K562 (cell line): ENCODE measurements around the gene ZNF408. TPM values are rescaled to one million over a fixed set of nuclear protein-coding genes. Genes with fewer than 3 reads are reported as not detected.

ENCODE experiments used
- AFF1 ChIP-seq, 2 experiments: fragments of 450-650 bp; IDR thresholded peaks; 2 replicates each; pipeline ENCODE4 v1.6.1; 2018; ENCODE audit warnings: mild to moderate bottlenecking in 2 of 2, low read depth in 1 of 2; ENCODE audit not compliant: partially characterized antibody in 2 of 2
- CBX1 ChIP-seq: sonication (generic); IDR thresholded peaks from 2 replicates; pipeline ENCODE4 v1.6.1; 2016; ENCODE audit warnings: antibody characterized with exemption, low read depth, mild to moderate bottlenecking
- CC2D1A ChIP-seq: fragments of 450-650 bp; IDR thresholded peaks from 2 replicates; pipeline ENCODE4 v1.6.1; 2017; ENCODE audit warnings: mild to moderate bottlenecking
- CHAMP1 ChIP-seq: fragments of 450-650 bp; IDR thresholded peaks from 2 replicates; pipeline ENCODE4 v1.6.1; 2016; ENCODE audit warnings: mild to moderate bottlenecking
- EP300 ChIP-seq: IDR thresholded peaks from 2 replicates; pipeline ENCODE4 v1.6.1; 2012; ENCODE audit warnings: low read length, improper control_type of control experiment
- ETV6 ChIP-seq, 3 experiments: fragments of 150-350 bp in 1 of 3; sonication (generic) in 1 of 3; formaldehyde crosslinking in 1 of 3; IDR thresholded peaks; 2 replicates each; pipeline versions ENCODE4 v1.6.1 to v1.8.0; 2014 to 2022; ENCODE audit warnings: borderline replicate concordance in 2 of 3, low read depth in 2 of 3, antibody characterized with exemption in 1 of 3, low read length in 1 of 3, mild to moderate bottlenecking in 1 of 3, missing genetic modification reagents in 1 of 3
- FOXM1 ChIP-seq, 2 experiments: fragments of 450-650 bp in 1 of 2; sonication (generic) in 1 of 2; formaldehyde crosslinking in 1 of 2; IDR thresholded peaks; 2 replicates each; pipeline versions ENCODE4 v1.6.1 to v1.9.0; 2017 to 2022; ENCODE audit warnings: low read depth in 2 of 2, mild to moderate bottlenecking in 2 of 2, missing genetic modification reagents in 1 of 2, moderate library complexity in 1 of 2
- MIER1 ChIP-seq: fragments of 450-650 bp; IDR thresholded peaks from 2 replicates; pipeline ENCODE4 v1.6.1; 2016; ENCODE audit warnings: antibody characterized with exemption, mild to moderate bottlenecking, low read depth
- RBFOX2 ChIP-seq: fragments of 200-400 bp; formaldehyde crosslinking; IDR thresholded peaks from 2 replicates; pipeline ENCODE4 v1.6.1; 2017; ENCODE audit warnings: low read depth, mild to moderate bottlenecking, low read length, moderate library complexity
- RNF219 ChIP-seq: fragments of 250-450 bp; sonication (Bioruptor Pico); IDR thresholded peaks from 2 replicates; pipeline ENCODE4 v1.5.0; 2022; ENCODE audit warnings: mild to moderate bottlenecking
- SMAD1 ChIP-seq: fragments of 150-350 bp; IDR thresholded peaks from 2 replicates; pipeline ENCODE4 v1.6.1; 2014; ENCODE audit warnings: low read length, low read depth; ENCODE audit not compliant: partially characterized antibody
- ZNF174 ChIP-seq: fragments of 250-450 bp; sonication (Bioruptor Pico); IDR thresholded peaks from 2 replicates; pipeline ENCODE4 v1.4.0; 2020; ENCODE audit warnings: mild to moderate bottlenecking
- ZNF780A ChIP-seq: fragments of 250-450 bp; sonication (Bioruptor Pico); IDR thresholded peaks from 2 replicates; pipeline ENCODE4 v1.5.0; 2021; ENCODE audit warnings: mild to moderate bottlenecking
- ZNF79 ChIP-seq: fragments of 250-450 bp; sonication (Bioruptor Pico); IDR thresholded peaks from 2 replicates; pipeline ENCODE4 v1.4.0; 2020; ENCODE audit warnings: low read depth, mild to moderate bottlenecking, moderate library complexity
- polyA plus RNA-seq, 8 experiments: library from polyadenylated mRNA; depleted of rRNA in 4 of 8; stranded (reverse) in 5 of 8; unstranded in 3 of 8; fragments of >200 nt; fragmentation: Nextera tagmentation in 2 of 8; fragmentation: Illumina TruSeq in 1 of 8; extraction: Ambion mirVana in 2 of 8; extraction: Trizol in 1 of 8; gene quantifications; 2 replicates each; pipeline versions ENCODE4 v1.2.1 to v1.2.3, GENCODE V29; 2011 to 2014; ENCODE audit warnings: inconsistent platforms in 1 of 8, missing spikeins in 1 of 8
- total RNA-seq, 7 experiments: library from RNA; depleted of rRNA in 6 of 7; stranded (reverse); fragments of >200 nt in 6 of 7; fragmentation: Illumina TruSeq in 2 of 7; extraction: Trizol in 2 of 7; gene quantifications; 2 replicates each; pipeline versions ENCODE4 v1.2.1 to v1.2.3, GENCODE V29; 2011 to 2021; ENCODE audit warnings: low replicate concordance in 1 of 7
- TF ChIP-seq, protein P1 (sequence below): fragments of 450-650 bp; formaldehyde crosslinking; conservative IDR thresholded peaks from 2 replicates; pipeline ENCODE4 v1.4.0; 2022; ENCODE audit warnings: mild to moderate bottlenecking, missing genetic modification characterization

Gene ZNF408
- total and polyA plus RNA-seq, 9 of the 15 experiments (the other 6 are each of a cell fraction or from before 2014, with no cell fraction given) = 0.15 to 18.4 (median 7.4) TPM

- TF ChIP-seq RBFOX2 (peak; percentile 97), ETV6 (IDR thresholded peaks at IDR 0.05; ENCODE audit: borderline replicate concordance in 1 of 2, low read depth in 2 of 2, low read length in 1 of 2) (no peak; a peak in 1 of 4 replicates), ETV6 (CRISPR knock-in tag; IDR thresholded peaks at IDR 0.05; ENCODE audit: borderline replicate concordance) (0 out of 2 replicates have a peak, but pooled peaks have one; percentile 77), ZNF174 (CRISPR knock-in tag) (no peak), FOXM1 (IDR thresholded peaks at IDR 0.05; ENCODE audit: low read depth) (peak; percentile 77), FOXM1 (CRISPR knock-in tag; IDR thresholded peaks at IDR 0.05; ENCODE audit: low read depth) (peak; percentile 68; the same call in 1 of the 2 replicates), MIER1 (peak; percentile 80), ZNF79 (CRISPR knock-in tag) (no peak), SMAD1 (no peak), EP300 (peak; percentile 10; the same call in 1 of the 2 replicates), RNF219 (CRISPR knock-in tag) (no peak; the same call in 1 of the 2 replicates), CC2D1A (peak; percentile 35; the same call in 1 of the 2 replicates), CBX1 (peak; percentile 60; the same call in 1 of the 2 replicates), CHAMP1 (no peak; the same call in 1 of the 2 replicates), ZNF780A (0 out of 2 replicates have a peak, but pooled peaks have one; percentile 34), AFF1 (IDR thresholded peaks at IDR 0.05; ENCODE audit: low read depth in 1 of 2, partially characterized antibody in 2 of 2) (peak; percentile 6 to 95)
- TF ChIP-seq, protein P1, sequence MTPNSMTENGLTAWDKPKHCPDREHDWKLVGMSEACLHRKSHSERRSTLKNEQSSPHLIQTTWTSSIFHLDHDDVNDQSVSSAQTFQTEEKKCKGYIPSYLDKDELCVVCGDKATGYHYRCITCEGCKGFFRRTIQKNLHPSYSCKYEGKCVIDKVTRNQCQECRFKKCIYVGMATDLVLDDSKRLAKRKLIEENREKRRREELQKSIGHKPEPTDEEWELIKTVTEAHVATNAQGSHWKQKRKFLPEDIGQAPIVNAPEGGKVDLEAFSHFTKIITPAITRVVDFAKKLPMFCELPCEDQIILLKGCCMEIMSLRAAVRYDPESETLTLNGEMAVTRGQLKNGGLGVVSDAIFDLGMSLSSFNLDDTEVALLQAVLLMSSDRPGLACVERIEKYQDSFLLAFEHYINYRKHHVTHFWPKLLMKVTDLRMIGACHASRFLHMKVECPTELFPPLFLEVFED = peak; percentile 75; the same call in 1 of the 2 replicates
Measured at GRCh38 chr11:46700241-46701077, at the start of gene ZNF408, which contains the start of gene ARHGAP1 (continued).
